ENCODE measurements around the gene CYB5D1.

The CYB5D1 gene

DNA sequence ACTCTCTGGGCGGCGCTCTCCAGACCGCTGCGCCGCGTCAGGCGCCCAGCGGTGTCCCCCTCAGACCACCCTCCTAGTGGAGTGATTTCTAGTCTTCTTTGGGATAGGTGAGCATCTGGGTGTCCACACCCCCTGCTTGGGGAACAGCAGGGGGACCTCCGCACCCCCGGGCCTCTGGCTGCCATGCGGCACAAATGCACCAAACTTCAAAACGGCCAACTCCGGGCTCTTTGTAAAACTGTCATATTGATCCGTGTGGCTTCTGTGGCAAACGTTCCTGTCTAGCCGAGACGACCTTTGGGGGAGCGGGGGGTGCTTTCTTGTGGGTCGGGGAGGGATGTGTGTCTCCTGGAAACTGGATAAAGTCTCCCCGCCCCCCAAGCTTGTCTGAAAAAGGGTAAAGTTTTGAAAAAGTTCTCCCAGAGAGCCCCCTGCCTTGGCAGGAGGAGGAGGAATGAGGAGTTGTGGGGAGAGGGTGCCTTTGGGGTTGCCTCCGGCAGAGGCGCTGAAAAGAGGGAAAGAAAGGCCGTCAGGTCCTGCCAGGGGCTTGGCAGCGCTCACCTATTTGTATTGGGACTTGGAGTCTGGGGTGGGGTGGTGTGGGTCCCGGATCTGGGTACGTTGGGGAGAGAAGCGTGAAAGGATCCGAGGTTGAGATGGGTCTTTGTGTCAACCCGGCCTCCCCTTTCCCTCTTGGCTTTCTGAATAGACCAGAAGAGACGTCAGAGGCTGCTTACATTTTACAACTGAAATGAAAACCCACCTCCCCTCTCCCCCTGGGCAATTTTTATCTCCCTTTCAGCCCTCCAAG, 28.6 kb downstream of the CYB5D1 start:
- peak; percentile 54 for DNase-seq (ENCODE audit: low spot score)

DNA sequence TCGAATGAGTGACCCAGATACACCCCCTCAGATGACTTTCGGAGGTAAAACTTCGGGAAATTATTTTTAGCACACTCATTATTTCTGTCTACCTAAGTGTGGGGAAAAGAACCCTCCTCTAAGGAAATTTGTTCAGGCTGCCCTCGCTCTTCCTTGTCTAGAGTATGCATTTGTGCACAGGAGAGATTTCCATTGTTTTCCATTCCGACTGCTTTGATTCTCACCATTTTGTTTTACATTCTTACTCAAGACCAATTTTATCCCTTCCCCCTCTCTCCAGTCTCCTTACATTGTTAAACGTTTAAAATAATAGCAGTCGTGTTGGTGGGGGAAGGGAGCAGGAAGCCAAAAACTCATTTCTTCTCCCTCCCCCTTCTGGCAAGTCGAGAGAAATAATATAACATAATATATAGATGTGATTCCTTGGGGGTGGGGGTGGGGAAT, 29.3 kb downstream of the CYB5D1 start:
- DNase-seq (ENCODE audit: low spot score): no peak

DNA sequence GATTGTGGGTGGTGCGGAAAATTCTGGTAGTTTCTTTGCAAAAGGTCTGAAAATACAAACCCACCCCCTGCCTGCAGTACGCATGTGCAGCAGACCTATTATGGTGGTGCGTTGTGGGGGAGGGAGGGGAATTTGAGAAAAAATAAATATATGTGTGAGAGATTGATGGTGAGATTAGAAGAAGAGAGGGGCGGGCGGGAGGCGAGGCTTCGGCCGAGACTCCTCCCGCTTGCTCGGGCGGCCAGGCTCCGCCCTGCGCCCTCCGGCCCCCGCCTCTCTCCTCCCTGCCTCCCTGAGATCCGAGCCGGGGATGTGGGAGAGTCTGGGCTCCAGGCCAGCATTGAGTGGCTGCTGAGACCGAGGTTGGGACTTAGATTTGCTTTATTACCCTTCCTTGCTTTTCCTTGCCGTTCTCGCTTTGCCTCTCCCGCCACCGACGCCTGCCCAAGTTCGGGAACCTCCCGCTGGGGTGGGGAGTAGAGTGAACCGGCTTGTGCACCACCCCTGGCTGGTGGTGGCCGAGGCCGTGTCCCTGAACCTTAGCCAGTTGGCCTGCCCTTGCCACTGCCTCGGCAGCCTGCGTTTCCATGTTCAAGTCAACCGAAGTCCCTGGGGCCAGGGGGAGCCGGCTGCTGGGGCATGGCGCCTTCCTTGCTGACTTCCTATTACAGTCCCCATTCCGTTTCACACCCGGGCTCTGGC, 29.8 kb downstream of the CYB5D1 start:
- peak; percentile 92 for DNase-seq (ENCODE audit: low spot score)

DNA sequence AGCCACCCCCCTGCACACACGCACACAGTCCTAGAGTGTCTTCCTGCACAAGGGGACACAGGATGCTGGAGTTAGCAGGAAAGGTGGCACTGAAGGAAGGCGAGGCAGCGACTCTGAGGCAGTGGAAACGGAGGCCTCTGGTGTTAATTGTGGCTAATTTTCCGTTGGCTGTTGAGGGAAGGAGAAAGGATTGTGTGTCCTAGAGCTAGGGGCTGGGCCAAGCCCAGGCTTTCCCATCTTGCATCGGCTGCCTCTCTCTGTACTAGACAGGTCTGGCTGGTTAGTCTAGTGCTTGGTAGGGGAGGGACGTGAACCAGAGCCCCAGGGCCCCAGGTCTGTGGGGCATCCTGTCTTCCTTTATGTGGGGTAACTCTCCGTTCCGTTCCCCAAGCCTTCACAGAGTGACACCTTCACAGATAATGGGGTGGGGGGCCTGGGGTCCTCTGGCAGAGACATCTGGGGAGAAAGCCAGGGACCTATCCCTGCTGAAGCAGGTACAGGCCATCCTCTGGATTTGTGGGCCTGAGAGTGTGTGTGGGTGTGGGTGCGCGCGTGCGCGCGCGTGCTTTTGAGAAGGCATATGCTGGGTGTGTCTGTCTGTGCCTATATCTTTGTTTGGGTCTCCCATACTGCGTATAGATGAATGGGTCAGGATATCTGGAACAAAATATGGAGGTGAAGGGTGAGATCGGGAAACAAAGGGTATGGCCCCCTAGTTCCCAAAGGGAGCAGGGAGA, 30.5 kb downstream of the CYB5D1 start, which contains the start of gene CHD3:
Gene CHD3, plus strand, starts transcription at position 606 of the 737 bp plus-strand sequence. CDS start 212 bp downstream, outside the sequence.
- peak; percentile 50 for DNase-seq (ENCODE audit: low spot score)

DNA sequence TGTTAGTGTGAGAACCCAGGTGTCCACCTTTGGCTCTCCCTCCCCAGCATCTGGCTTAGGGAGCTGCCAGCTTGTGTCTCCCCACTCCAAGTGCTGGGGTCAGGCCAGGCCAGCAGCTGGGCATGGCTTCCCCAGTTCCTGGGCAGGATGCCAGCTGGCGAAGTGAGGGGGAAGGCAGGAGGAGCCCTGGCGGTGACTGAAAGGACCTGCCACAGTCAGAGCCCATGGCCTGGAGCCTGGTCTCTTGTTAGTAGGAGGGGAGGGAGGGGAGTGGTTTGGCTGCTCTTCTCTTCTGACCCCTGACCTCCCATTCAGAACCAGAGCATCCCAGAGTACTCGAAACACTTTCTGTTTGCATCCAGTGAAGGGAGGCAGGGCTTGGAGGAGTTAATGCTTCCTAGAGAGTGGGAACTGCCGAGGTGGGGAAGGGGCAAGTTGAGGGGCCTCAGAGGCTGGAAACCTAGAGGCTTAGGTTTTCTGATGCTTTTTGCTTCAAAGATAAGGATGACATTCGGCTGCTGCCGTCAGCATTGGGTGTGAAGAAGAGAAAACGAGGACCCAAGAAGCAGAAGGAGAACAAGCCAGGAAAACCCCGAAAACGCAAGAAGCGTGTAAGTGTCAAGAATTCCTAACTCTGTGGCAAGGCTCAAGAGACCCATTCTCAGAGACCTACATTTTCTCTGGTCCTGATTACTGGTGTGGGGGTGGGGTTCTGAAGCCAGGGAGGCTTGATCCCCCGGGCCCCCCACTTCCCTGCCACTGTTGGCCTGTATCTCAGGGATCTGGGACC, 31.6 kb downstream of the CYB5D1 start:
- no peak for DNase-seq (ENCODE audit: low spot score)

DNA sequence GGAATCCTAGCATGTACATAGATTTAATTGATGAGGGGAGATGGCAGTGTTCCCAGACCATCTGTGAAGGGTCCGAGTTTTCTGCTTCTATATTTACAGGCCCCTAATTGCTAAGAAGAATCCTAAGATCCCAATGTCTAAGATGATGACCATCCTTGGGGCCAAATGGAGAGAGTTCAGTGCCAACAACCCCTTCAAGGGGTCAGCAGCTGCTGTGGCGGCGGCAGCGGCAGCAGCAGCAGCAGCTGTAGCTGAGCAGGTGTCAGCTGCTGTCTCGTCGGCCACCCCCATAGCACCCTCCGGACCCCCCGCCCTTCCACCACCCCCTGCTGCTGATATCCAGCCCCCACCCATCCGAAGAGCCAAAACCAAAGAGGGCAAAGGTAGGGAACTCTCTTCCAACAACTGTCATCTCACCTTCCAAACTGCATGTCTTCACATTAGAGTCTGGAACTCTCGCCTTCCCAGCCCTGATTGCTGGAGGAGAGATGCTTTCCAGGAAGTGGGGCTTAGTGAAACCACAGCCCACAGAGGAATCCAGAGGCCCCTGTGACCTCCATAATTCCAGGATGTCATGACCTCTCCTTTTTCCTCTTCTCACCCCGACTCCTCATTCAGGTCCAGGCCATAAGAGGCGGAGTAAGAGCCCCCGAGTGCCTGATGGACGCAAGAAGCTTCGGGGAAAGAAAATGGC, 35.5 kb downstream of the CYB5D1 start:
- no peak for DNase-seq (ENCODE audit: low spot score)

DNA sequence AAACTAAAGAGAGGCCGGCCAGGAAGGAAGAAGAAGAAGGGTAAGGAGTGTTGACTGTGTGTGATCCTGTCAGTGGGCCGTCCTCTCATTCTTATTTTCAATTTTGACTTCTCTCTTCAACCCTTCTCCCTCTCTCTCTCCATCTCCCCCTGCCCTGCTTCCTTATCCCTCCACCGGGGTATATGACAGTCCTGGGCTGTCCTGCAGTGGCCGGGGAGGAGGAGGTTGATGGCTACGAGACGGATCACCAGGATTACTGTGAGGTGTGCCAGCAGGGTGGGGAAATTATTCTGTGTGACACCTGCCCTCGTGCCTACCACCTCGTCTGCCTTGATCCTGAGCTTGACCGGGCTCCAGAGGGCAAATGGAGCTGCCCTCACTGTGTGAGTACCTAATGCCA, 36.4 kb downstream of the CYB5D1 start:
- no peak for DNase-seq (ENCODE audit: low spot score)

DNA sequence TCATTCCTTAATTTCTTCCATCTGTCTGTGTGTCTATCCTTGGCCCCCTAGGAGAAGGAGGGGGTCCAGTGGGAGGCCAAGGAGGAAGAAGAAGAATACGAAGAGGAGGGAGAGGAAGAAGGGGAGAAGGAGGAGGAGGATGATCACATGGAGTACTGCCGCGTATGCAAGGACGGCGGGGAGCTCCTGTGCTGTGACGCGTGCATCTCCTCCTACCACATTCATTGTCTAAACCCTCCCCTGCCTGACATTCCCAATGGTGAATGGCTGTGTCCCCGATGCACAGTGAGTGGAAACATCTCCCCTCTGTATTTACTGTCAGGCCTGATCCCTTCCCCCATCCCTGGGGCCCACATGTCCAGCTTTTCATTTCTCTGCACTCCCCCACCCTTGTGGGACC, 37.1 kb downstream of the CYB5D1 start:
- no peak for DNase-seq (ENCODE audit: low spot score)

DNA sequence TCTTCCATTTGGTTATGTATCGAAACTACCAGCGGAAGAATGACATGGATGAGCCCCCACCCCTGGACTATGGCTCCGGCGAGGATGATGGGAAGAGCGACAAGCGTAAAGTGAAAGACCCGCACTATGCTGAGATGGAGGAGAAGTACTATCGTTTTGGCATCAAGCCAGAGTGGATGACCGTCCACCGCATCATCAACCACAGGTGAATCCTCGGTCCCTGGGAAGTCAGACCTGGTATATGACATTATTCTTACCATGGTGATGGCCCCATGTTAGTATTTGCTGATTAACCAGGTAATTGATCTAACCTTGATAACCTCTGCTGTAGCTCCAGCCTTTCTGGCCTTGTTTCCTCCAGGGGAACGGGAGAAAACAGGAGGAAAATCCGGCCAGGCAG, 39.3 kb downstream of the CYB5D1 start:
- no peak for DNase-seq (ENCODE audit: low spot score)

DNA sequence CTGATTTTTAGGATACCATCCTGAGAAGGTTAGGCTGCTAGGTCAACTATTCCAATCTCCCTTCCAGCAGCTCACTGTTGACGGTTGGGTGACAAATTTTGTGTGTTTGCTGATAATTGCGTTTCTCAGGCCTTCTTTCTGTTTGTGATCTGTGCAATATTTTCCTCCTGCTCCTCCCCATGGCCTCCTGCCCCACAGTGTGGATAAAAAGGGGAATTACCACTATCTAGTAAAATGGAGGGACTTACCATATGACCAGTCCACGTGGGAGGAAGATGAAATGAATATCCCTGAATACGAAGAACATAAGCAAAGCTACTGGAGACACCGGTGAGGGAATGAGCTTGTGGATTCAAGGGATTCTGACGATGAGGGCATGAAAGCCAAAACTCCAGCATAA, 40.0 kb downstream of the CYB5D1 start:
- no peak for DNase-seq (ENCODE audit: low spot score)

DNA sequence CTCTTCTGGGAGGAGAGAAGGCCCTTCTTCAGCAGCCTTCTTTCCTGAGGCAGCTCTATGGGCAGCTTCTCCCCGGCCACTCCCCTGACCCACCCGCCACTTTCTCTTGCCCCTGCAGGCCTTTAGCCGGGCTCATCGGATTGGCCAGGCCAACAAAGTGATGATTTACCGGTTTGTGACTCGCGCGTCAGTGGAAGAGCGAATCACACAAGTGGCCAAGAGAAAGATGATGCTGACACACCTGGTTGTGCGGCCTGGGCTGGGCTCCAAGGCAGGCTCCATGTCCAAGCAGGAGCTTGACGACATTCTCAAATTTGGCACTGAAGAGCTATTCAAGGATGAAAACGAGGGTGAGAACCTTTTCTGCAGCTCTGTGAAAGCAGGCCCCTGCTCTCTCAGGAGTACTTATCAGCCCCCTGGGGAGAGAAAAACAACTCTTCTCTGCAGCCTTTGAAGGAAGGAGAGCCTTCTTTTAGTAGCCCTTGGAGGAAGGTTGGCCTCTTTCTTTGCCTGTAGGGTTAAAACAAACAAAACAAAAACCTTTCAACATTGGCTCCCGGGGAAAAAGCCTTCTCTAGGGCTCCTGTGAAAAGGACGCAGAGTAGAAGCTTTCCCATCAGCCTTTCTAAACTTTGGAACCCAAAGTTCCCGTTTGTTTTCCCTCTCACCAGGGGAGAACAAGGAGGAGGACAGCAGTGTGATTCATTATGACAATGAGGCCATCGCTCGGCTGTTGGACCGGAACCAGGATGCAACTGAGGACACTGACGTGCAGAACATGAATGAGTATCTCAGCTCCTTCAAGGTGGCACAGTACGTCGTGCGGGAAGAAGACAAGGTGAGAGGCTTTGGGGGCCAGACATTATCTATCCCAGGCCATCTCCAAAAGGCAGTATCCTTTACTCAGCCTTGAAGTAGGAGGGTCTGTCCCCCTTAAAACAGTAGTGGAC, 45.6 kb downstream of the CYB5D1 start:
- no peak for DNase-seq (ENCODE audit: low spot score)

DNA sequence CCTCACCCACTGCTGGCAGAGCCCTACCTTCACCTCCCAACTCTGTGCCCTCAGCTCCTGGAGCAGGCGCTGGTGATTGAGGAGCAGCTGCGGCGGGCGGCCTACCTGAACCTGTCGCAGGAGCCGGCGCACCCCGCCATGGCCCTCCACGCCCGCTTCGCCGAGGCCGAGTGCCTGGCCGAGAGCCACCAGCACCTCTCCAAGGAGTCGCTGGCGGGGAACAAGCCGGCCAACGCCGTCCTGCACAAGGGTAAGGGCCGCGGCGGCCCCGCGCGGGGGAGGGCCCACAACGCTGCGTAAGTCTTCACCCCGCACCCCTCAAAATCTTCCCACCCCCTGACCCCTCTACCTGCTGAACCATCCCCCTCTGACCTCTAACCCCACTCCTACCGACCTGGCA, 51.3 kb downstream of the CYB5D1 start:
- DNase-seq (ENCODE audit: low spot score): no peak

DNA sequence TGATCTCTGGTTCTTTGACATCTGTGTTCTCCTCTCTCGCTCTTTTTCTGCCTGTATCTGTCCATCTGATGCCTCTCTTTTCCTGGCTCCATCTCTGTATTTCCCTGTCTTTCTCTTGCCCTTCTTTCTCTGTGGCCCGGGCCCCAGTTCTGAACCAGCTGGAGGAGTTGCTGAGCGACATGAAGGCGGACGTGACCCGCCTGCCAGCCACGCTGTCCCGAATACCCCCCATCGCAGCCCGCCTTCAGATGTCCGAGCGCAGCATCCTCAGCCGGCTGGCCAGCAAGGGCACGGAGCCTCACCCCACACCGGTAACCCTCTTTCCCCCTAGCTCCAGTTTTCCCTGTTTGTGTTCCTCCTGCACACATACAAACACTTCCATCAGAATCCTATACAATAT, 52.5 kb downstream of the CYB5D1 start:
- DNase-seq (ENCODE audit: low spot score): no peak

DNA sequence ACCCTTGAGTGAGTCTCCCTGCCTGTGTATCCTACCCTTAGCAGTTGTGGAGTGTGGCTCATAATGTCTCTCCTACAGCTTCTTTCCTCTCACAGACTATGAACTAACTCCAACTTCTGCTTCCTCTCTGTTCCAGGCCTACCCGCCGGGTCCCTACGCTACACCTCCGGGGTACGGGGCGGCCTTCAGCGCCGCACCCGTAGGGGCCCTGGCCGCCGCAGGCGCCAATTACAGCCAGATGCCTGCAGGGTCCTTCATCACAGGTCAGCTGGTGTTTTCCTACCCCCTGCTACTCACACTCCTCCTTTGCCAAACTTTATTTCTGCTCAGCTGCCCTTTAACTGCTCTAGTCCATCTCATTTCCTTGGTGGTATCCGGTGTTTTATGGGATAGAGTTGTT, 52.9 kb downstream of the CYB5D1 start:
- DNase-seq (ENCODE audit: low spot score): no peak

DNA sequence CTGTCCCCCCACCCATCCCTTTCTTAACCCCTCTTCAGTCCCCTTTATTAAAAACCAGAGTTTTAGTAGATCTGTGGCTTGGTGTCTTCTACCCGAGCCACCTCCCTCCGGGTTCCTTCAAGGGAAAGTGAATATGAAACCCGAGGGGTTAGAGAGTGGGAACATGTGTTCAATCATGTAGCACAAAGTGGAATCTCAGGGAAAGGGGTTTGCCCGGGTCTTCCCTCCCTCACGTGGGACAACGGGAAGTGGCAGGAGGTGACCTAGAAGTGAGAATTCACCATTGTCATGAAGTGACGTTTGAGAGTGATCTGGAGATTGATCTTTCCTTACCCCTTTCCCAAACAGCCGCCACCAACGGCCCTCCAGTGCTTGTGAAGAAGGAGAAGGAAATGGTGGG, 53.3 kb downstream of the CYB5D1 start:
- DNase-seq (ENCODE audit: low spot score): no peak

Data from activated CD4-positive, alpha-beta T cell treated with anti-CD3 and anti-CD28 coated beads, Interleukin-2, Interleukin-4, amounts not matched to agents 100 ng/mL and 50 ng/mL, durations not matched to agents 16 hours and 8 hours (primary cell).